A549 treated with Hydrocortisone at 1 μM for 4 hours (cell line): ENCODE results near the gene FERMT2. TPM values are rescaled to one million over a fixed set of nuclear protein-coding genes. Genes with fewer than 3 reads are reported as not detected.

ENCODE experiments used
- total RNA-seq: library from RNA; stranded (reverse); fragments of 200-300 nt; extraction: Qiagen RNA extraction; gene quantifications from 5 replicates; pipeline ENCODE4 v1.2.3, GENCODE V29; 2022

Gene FERMT2, protein sequence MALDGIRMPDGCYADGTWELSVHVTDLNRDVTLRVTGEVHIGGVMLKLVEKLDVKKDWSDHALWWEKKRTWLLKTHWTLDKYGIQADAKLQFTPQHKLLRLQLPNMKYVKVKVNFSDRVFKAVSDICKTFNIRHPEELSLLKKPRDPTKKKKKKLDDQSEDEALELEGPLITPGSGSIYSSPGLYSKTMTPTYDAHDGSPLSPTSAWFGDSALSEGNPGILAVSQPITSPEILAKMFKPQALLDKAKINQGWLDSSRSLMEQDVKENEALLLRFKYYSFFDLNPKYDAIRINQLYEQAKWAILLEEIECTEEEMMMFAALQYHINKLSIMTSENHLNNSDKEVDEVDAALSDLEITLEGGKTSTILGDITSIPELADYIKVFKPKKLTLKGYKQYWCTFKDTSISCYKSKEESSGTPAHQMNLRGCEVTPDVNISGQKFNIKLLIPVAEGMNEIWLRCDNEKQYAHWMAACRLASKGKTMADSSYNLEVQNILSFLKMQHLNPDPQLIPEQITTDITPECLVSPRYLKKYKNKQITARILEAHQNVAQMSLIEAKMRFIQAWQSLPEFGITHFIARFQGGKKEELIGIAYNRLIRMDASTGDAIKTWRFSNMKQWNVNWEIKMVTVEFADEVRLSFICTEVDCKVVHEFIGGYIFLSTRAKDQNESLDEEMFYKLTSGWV
- 33.9 to 54.9 TPM (median 44.3 TPM) in 5 replicates for total RNA-seq

DNA sequence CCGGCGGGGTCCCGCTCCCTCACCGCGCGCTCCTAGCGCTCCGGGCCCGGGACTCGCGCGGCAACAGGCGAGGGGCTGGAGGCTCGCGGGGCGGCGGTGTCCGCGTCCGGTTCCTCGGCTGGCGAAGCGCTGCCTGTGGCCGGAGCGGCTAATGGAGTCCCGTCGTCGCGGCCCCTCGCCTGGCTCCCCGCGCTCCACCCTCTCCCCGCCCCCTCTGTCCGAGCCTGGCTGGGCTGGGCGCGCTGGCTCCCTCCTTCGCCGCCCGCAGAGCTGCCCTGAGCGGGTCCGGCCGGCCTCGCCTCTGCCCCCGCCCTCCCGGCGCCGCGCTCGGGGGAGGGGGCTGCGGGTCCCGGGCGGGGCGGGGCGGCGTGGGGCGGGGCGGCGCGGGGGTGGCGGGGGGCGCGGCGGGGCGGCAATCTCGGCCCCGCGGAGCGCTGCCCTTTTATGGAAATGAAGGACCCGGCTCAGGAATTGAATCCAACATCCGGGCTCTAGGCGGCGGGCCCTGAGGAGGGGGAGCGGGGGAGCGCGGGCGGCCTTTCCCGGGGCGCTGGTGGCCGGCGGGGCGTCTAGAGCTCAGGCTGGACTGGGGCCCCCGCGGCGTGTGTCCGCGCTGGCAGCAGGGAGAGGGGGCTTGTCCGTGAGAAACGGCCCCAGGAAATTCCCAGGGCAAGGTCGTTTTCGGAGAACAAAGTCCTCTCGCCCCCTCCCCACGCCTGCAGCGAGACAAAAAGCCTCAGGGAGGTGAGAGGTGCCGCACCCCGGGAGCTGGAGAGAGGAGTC lies at the start of gene FERMT2:
TSS of gene FERMT2 (minus strand) at position 153 of the 783 bp plus-strand sequence. CDS start 482 bp downstream, outside the sequence.

Other genes starting within 250 kb of the FERMT2 start
- 80.2 to 123 TPM (median 81.7 TPM) in 5 replicates for gene PSMC6, start 243.8 kb downstream of the FERMT2 start, total RNA-seq
- 4.8 to 7.2 TPM (median 5.5 TPM) in 5 replicates for gene STYX, start 220.9 kb downstream of the FERMT2 start, total RNA-seq
- gene GNPNAT1, start 159.4 kb downstream of the FERMT2 start, total RNA-seq: 44.7 to 52.9 TPM (median 49.0 TPM) in 5 replicates
- 5.1 to 8.1 TPM (median 6.0 TPM) in 5 replicates for gene DDHD1, start 202.3 kb upstream of the FERMT2 start, total RNA-seq